NCI-H82 (cell line): Measurements from ENCODE around the gene CYP2S1.
A peak's percentile ranks its signal among the peaks of the same experiment; 100 is the strongest.
"Not testable (repeated sequence)": the region's sequence is repeated elsewhere in the genome, so short reads cannot be mapped to it uniquely, and the experiment has no call there.

ENCODE experiments used
- DNase-seq: peaks from one replicate; lab custom pipeline; 2025; lab: John Stamatoyannopoulos, UW

Gene CYP2S1

GRCh38 chr19:41192574-41193429 is at the start of gene CYP2S1:
Gene CYP2S1 (plus strand): TSS chr19:41193219. CDS start chr19:41193265, 46 bp downstream.
- DNase-seq: peak; percentile 23

- DNase-seq: peak; percentile 84
These were observed 48.6 kb upstream of the CYP2S1 start for GRCh38 chr19:41144403-41144802.

- no peak for DNase-seq
These were observed 43.2 kb upstream of the CYP2S1 start for GRCh38 chr19:41149831-41150230.

- DNase-seq: not testable (repeated sequence)
These were observed 42.0 kb upstream of the CYP2S1 start for GRCh38 chr19:41150986-41151385.

GRCh38 chr19:41154060-41154459 is 39.0 kb upstream of the CYP2S1 start:
- DNase-seq: no peak

- DNase-seq: no peak
These were observed 36.8 kb upstream of the CYP2S1 start for GRCh38 chr19:41156207-41156606.

- no peak for DNase-seq
These were observed 33.1 kb upstream of the CYP2S1 start for GRCh38 chr19:41159881-41160280.

GRCh38 chr19:41161903-41162302 is 31.1 kb upstream of the CYP2S1 start:
- peak; percentile 24 for DNase-seq

GRCh38 chr19:41166944-41167804 is 25.8 kb upstream of the CYP2S1 start:
- DNase-seq: no peak

GRCh38 chr19:41172297-41173164 is 20.5 kb upstream of the CYP2S1 start:
- DNase-seq: no peak

GRCh38 chr19:41174297-41174928 is 18.6 kb upstream of the CYP2S1 start:
- no peak for DNase-seq

- DNase-seq: peak; percentile 26
These were observed 16.9 kb upstream of the CYP2S1 start for GRCh38 chr19:41175801-41176777.

GRCh38 chr19:41180173-41180572 is 12.8 kb upstream of the CYP2S1 start:
- DNase-seq: not testable (repeated sequence)

- DNase-seq: no peak
These were observed 5.8 kb upstream of the CYP2S1 start for GRCh38 chr19:41186971-41187883.

GRCh38 chr19:41187884-41188279 is 5.1 kb upstream of the CYP2S1 start:
- DNase-seq: no peak

- DNase-seq: no peak
These were observed 3.5 kb upstream of the CYP2S1 start for GRCh38 chr19:41189425-41190065.

GRCh38 chr19:41193430-41194156 is 574 bp downstream of the CYP2S1 start:
- DNase-seq: no peak

- no peak for DNase-seq
These were observed 1.1 kb downstream of the CYP2S1 start for GRCh38 chr19:41194157-41194552.
